ENCODE data around the gene HPS5.

Gene HPS5

DNA sequence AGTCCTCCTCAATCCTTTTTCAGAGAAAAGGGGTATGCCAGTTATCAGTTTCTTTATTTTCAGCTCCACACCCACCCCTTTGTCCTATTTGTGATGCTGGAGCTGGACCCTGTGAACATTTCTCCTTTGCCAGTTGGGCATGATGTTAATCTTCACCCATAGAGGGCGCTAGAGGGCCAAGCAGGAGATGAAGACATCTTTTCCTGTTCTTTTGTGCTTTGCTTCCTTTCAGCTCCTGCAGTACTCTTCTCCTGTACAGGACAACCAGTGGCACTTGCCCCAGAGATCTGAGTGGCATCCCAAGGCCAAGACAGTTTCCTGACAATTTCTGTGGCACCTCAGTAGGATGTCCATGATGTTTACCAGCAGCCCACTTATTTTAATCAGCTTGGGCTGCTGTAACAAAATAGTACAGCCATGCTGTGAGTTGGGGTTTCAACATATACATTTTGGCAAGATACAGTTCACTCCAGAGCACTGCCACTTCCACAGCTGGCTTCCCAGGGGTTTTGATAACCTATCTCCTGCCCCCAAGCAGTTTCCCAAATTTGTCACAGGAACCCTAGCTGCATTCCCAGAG, 78.1 kb downstream of the HPS5 start:
- Mint-ChIP-seq H3K36me3 (ENCODE audit: low read depth) (no peaks in the 10 kb centered on the region), H3K4me1 (ENCODE audit: low read depth) (peaks cover 14% of the 10 kb centered on the region), H3K4me3 (no peak overlapping the region), H3K27me3 (peaks cover 15% of the 10 kb centered on the region), H3K9me3 (no peaks in the 10 kb centered on the region), H3K27ac (no peak overlapping the region)

- H3K27me3 Mint-ChIP-seq = peaks cover 35% of the 10 kb centered on the region
- H3K9me3 Mint-ChIP-seq = no peaks in the 10 kb centered on the region
- no peak overlapping the region for H3K4me3 Mint-ChIP-seq
- H3K36me3 Mint-ChIP-seq (ENCODE audit: low read depth) = no peaks in the 10 kb centered on the region
- H3K27ac Mint-ChIP-seq = no peak overlapping the region
- peaks cover 3% of the 10 kb centered on the region for H3K4me1 Mint-ChIP-seq (ENCODE audit: low read depth)
These were observed 82.3 kb downstream of the HPS5 start for GRCh38 chr11:18239655-18240054.

DNA sequence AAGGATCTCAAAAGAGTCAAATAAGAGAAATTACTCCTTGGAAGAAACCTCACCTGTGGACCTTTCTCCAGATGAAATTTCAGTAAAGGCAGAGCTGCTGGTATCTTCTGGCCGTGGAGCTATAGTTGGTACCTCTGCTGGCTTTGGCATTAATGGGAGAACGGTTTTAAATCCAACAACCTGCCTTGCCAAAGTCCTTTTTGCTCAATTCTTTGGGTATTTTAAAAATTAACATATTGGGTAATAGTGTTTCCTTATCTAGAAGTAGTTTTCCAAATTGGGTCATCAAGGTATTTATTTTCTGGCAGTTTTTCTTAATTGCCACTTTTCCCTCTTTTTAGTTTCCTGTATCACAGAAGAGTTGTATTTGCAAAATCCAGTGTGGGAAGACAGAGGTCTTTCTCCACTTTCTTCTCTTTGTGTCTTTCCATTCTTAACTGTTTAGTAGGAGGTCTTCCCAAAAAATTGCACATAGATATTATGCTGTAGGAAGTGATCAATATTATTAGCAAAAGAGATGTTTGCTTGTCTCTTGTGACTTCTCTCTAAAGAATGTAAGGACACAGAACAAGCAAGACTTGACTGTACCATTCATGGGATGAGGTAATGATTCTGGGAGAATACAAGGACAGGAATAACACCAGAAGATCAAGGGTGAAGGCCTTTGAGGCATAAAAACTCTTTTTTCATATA, 85.1 kb downstream of the HPS5 start, which contains the start of gene SAA4:
SAA4 (minus strand) TSS at position 139 of the 693 bp plus-strand sequence. CDS start 876 bp downstream, outside the sequence.
- Mint-ChIP-seq H3K27me3 (peaks cover 49% of the 10 kb centered on the region), H3K4me3 (no peak within 1 kb of the TSS), H3K9me3 (no peaks in the 10 kb centered on the region), H3K4me1 (ENCODE audit: low read depth) (no peaks in the 10 kb centered on the region), H3K36me3 (ENCODE audit: low read depth) (no peaks in the 10 kb centered on the region), H3K27ac (no peak within 1 kb of the TSS)

GRCh38 chr11:18235394-18236334, 86.3 kb downstream of the HPS5 start:
- no peak overlapping the region for H3K27ac Mint-ChIP-seq
- no peaks in the 10 kb centered on the region for H3K9me3 Mint-ChIP-seq
- no peaks in the 10 kb centered on the region for H3K4me1 Mint-ChIP-seq (ENCODE audit: low read depth)
- no peak overlapping the region for H3K4me3 Mint-ChIP-seq
- H3K36me3 Mint-ChIP-seq (ENCODE audit: low read depth) = no peaks in the 10 kb centered on the region
- H3K27me3 Mint-ChIP-seq = peaks cover 46% of the 10 kb centered on the region

- no peaks in the 10 kb centered on the region for H3K36me3 Mint-ChIP-seq (ENCODE audit: low read depth)
- no peak overlapping the region for H3K27ac Mint-ChIP-seq
- no peaks in the 10 kb centered on the region for H3K9me3 Mint-ChIP-seq
These were observed 88.0 kb downstream of the HPS5 start for GRCh38 chr11:18233912-18234311.

GRCh38 chr11:18230859-18231258, 91.1 kb downstream of the HPS5 start:
- no peaks in the 10 kb centered on the region for H3K9me3 Mint-ChIP-seq
- peaks cover 18% of the 10 kb centered on the region for H3K27me3 Mint-ChIP-seq
- H3K4me3 Mint-ChIP-seq = no peak overlapping the region
- H3K36me3 Mint-ChIP-seq (ENCODE audit: low read depth) = no peaks in the 10 kb centered on the region
- H3K27ac Mint-ChIP-seq = no peak overlapping the region
- no peaks in the 10 kb centered on the region for H3K4me1 Mint-ChIP-seq (ENCODE audit: low read depth)

More at GRCh38 chr11:18233912-18234311, 88.0 kb downstream of the HPS5 start:
- Mint-ChIP-seq H3K4me3 (no peak overlapping the region), H3K27me3 (peaks cover 35% of the 10 kb centered on the region), H3K4me1 (ENCODE audit: low read depth) (no peaks in the 10 kb centered on the region)

DNA sequence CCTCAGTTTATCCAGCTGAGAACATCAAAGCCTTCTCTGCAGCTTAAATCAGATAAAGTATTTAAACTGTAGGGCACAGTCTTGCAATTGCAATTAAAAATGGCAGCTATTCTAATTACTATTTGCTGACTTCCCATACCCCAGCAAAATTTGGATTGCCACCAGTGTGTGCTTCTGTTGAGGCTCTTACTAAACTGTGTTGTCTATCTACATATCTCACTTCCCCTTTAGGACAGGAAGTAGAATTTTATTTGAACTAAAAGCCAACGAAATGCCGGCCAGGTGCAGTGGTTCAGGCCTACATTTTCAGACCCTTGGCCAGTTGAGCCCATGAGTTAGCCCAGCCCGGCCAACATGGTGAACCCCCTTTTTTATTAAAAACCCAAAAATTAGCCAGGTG, 92.4 kb downstream of the HPS5 start:
- Mint-ChIP-seq H3K27ac (no peak overlapping the region), H3K9me3 (no peaks in the 10 kb centered on the region), H3K36me3 (ENCODE audit: low read depth) (no peaks in the 10 kb centered on the region), H3K4me1 (ENCODE audit: low read depth) (no peaks in the 10 kb centered on the region), H3K4me3 (no peak overlapping the region), H3K27me3 (peaks cover 20% of the 10 kb centered on the region)
